NCI-H1694 (cell line): Measurements from ENCODE around the gene KRT9.
A peak's percentile ranks its signal among the peaks of the same experiment; 100 is the strongest.
"Not testable (repeated sequence)": the region's sequence is repeated elsewhere in the genome, so short reads cannot be mapped to it uniquely, and the experiment has no call there.

Experiments
- DNase-seq: peaks from one replicate; lab custom pipeline; 2025; lab: John Stamatoyannopoulos, UW

Gene KRT9

GRCh38 chr17:41547378-41547841, 24.4 kb downstream of the KRT9 start:
- DNase-seq: no peak

GRCh38 chr17:41546819-41547218, 25.0 kb downstream of the KRT9 start:
- no peak for DNase-seq

- DNase-seq: no peak
Measured at GRCh38 chr17:41545829-41546410, 25.9 kb downstream of the KRT9 start.

GRCh38 chr17:41544935-41545334, 26.9 kb downstream of the KRT9 start:
- DNase-seq: no peak

- peak; percentile 95 for DNase-seq
Measured at GRCh38 chr17:41544491-41544892, 27.4 kb downstream of the KRT9 start.

GRCh38 chr17:41542786-41543185, 29.1 kb downstream of the KRT9 start:
- DNase-seq: not testable (repeated sequence)

GRCh38 chr17:41542357-41542756, 29.5 kb downstream of the KRT9 start:
- DNase-seq: no peak

- DNase-seq: no peak
Measured at GRCh38 chr17:41540921-41541625, 30.8 kb downstream of the KRT9 start.

GRCh38 chr17:41539979-41540701, 31.7 kb downstream of the KRT9 start:
- DNase-seq: no peak

GRCh38 chr17:41539071-41539492, 32.8 kb downstream of the KRT9 start:
- DNase-seq: no peak

- no peak for DNase-seq
Measured at GRCh38 chr17:41538565-41538991, 33.3 kb downstream of the KRT9 start.

GRCh38 chr17:41537990-41538389, 33.9 kb downstream of the KRT9 start:
- DNase-seq: no peak

GRCh38 chr17:41537614-41537954, 34.3 kb downstream of the KRT9 start:
- no peak for DNase-seq

GRCh38 chr17:41536741-41537613, 34.9 kb downstream of the KRT9 start:
- no peak for DNase-seq

- DNase-seq: no peak
Measured at GRCh38 chr17:41535764-41536481, 35.9 kb downstream of the KRT9 start.

GRCh38 chr17:41534899-41535546, 36.8 kb downstream of the KRT9 start:
- DNase-seq: no peak

- no peak for DNase-seq
Measured at GRCh38 chr17:41533613-41534012, 38.2 kb downstream of the KRT9 start.

GRCh38 chr17:41532947-41533570, 38.8 kb downstream of the KRT9 start:
- no peak for DNase-seq

GRCh38 chr17:41531993-41532392, 39.9 kb downstream of the KRT9 start:
- no peak for DNase-seq
